RWPE2 (cell line): ENCODE results near the gene BAHCC1.

ENCODE experiments used
- ATAC-seq: fragments of 200-7000 bp; cut with Tn5 transposase; 3 replicates; pipeline ENCODE4 v1.9.1; 2021; ENCODE audit warnings: low read depth
- DNase-seq: peaks from one replicate; pipeline ENCODE4 v3.0.0-alpha.2; 2020; ENCODE audit warnings: low spot score
- H3K27ac ChIP-seq: fragments of 450-650 bp; 2 replicates; pipeline ENCODE4 v1.5.1; 2017; ENCODE audit warnings: mild to moderate bottlenecking; ENCODE audit not compliant: poor library complexity, severe bottlenecking
- H3K27me3 ChIP-seq: fragments of 250-450 bp; sonication (Bioruptor Pico); 2 replicates; pipeline ENCODE4 v1.5.1; 2021; ENCODE audit warnings: mild to moderate bottlenecking, moderate library complexity; ENCODE audit not compliant: insufficient read depth, poor library complexity, severe bottlenecking
- H3K36me3 ChIP-seq: fragments of 250-450 bp; sonication (Bioruptor Pico); 2 replicates; pipeline ENCODE4 v1.5.1; 2020; ENCODE audit warnings: low read depth, mild to moderate bottlenecking, moderate library complexity
- H3K4me1 ChIP-seq: fragments of 250-450 bp; sonication (Bioruptor Pico); 2 replicates; pipeline ENCODE4 v1.5.1; 2021; ENCODE audit warnings: mild to moderate bottlenecking, moderate library complexity; ENCODE audit not compliant: insufficient read depth, poor library complexity, severe bottlenecking
- H3K4me3 ChIP-seq: fragments of 250-450 bp; sonication (Bioruptor Pico); 2 replicates; pipeline ENCODE4 v1.5.1; 2021; ENCODE audit warnings: mild to moderate bottlenecking, moderate library complexity; ENCODE audit not compliant: severe bottlenecking
- H3K9me3 ChIP-seq: fragments of 250-450 bp; sonication (Bioruptor Pico); 2 replicates; pipeline ENCODE4 v1.5.1; 2021; ENCODE audit warnings: mild to moderate bottlenecking, moderate library complexity; ENCODE audit not compliant: severe bottlenecking
- CTCF ChIP-seq: fragments of 450-650 bp; IDR thresholded peaks from one replicate; pipeline ENCODE4 v1.5.1; 2017; ENCODE audit warnings: mild to moderate bottlenecking, moderate library complexity; ENCODE audit not compliant: poor library complexity, severe bottlenecking

The BAHCC1 gene

GRCh38 chr17:81486199-81486810 is 91.0 kb downstream of the BAHCC1 start:
- Histone ChIP-seq H3K27ac (no peak overlapping the region), H3K9me3 (no peaks in the 10 kb centered on the region), H3K36me3 (no peaks in the 10 kb centered on the region), H3K4me3 (no peak overlapping the region), H3K4me1 (peaks cover 3% of the 10 kb centered on the region), H3K27me3 (no peaks in the 10 kb centered on the region)
- ATAC-seq: no peak
- TF ChIP-seq CTCF: no peak
- DNase-seq: no peak

GRCh38 chr17:81487089-81487486 is 91.8 kb downstream of the BAHCC1 start:
- no peaks in the 10 kb centered on the region for H3K27me3 ChIP-seq
- TF ChIP-seq CTCF: no peak
- H3K4me3 ChIP-seq: peak overlapping the region; percentile 44
- no peaks in the 10 kb centered on the region for H3K9me3 ChIP-seq
- H3K4me1 ChIP-seq: peaks cover 3% of the 10 kb centered on the region
- ATAC-seq: no peak
- H3K27ac ChIP-seq: peak overlapping the region; percentile 42
- no peak for DNase-seq
- H3K36me3 ChIP-seq: no peaks in the 10 kb centered on the region

- ATAC-seq (peak; percentile 74), DNase-seq (peak; percentile 68)
- Histone ChIP-seq H3K4me3 (peak overlapping the region; percentile 44), H3K36me3 (no peaks in the 10 kb centered on the region), H3K27me3 (no peaks in the 10 kb centered on the region), H3K4me1 (peaks cover 3% of the 10 kb centered on the region), H3K27ac (peak overlapping the region; percentile 42), H3K9me3 (no peaks in the 10 kb centered on the region)
- TF ChIP-seq CTCF: no peak
Observed at GRCh38 chr17:81487487-81488275, 92.4 kb downstream of the BAHCC1 start.

- H3K27me3 ChIP-seq: no peaks in the 10 kb centered on the region
- peak overlapping the region; percentile 44 for H3K4me3 ChIP-seq
- H3K9me3 ChIP-seq: no peaks in the 10 kb centered on the region
- DNase-seq (peak; percentile 58), ATAC-seq (no peak)
- H3K4me1 ChIP-seq: peaks cover 3% of the 10 kb centered on the region
- TF ChIP-seq CTCF: no peak
- peak overlapping the region; percentile 42 for H3K27ac ChIP-seq
- no peaks in the 10 kb centered on the region for H3K36me3 ChIP-seq
Observed at GRCh38 chr17:81488276-81488860, 93.1 kb downstream of the BAHCC1 start.
